ENCODE data around the gene RLIM. TPM values are rescaled to one million over a fixed set of nuclear protein-coding genes. Genes with fewer than 3 reads are reported as not detected.

RLIM gene
- total RNA-seq, 1 experiment from 2014 or later: 36.4 TPM

DNA sequence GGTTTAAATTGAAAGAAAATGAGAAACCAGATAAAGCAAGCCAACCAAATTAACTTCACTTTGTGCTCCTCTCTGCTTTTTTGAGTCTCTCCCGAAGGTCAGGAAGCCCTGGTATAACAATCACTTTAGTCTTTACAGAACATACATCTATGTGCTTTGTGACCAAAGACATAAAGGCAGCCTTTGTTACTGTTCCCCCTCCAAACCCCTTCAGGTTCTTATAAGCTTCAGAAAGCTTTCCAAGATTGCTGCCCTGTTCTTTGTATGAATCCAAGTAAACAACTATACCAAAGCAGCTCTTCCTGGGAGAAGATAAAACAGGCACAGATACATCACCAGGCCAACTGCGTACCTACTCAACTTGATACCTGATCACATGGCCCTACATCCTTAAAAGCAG lies 28.7 kb downstream of the RLIM start (continued):
- no peak for TF ChIP-seq SRF (IDR thresholded peaks at IDR 0.05; ENCODE audit: low read depth)

DNA sequence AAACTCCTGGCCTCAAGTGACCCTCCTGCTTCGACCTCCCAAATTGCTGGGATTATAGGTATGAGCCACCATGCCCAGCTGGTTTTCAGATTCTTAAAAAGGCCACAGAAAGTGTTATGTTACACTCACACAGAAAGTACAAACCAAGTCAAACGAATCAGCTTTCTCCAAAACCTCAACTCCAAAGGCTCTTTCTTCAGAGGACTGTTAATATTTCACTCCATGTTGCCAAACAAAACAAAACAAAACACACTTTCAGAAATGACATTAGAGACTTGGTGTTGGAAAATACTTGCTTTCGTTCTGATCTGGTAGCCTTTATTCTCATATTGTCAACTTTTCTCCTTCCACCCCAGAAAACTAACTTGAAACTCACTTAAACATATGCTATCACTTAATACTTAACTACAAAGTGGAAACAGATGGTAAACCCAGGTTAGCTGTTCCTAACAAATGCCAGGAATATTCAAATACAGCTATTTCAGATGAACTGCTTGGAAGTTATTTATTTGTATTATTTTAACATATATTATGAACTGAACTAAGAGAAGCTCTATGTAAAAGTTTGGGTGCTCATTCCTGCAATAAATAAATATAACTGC lies 34.7 kb downstream of the RLIM start:
- ChIA-PET CTCF (no interaction called here), POLR2A (no interaction called here)

More for the DNA sequence above, 34.7 kb downstream of the RLIM start:
- Histone ChIP-seq H4K20me1 (ENCODE audit: insufficient read depth) (no peaks in the 10 kb centered on the region), H3K4me3 (replicated peaks in 1 of 2; ENCODE audit: low read depth in 1 of 2, low read length in 2 of 2) (no peak overlapping the region), H3K27me3 (ENCODE audit: insufficient read depth, low read length) (no peaks in the 10 kb centered on the region), H3K9me2 (ENCODE audit: insufficient read depth) (no peaks in the 10 kb centered on the region), H3K27ac (ENCODE audit: low read depth, low read length) (no peak overlapping the region), H3K9me3 (ENCODE audit: control insufficient read depth in 1 of 2, insufficient read depth in 1 of 2, low read depth in 1 of 2, low read length in 2 of 2) (no peaks in the 10 kb centered on the region), H3K4me2 (ENCODE audit: low read length) (no peak overlapping the region), H3K36me3 (ENCODE audit: control insufficient read depth in 1 of 2, insufficient read depth in 2 of 2, low read length in 2 of 2) (no peaks in the 10 kb centered on the region), H3K4me1 (ENCODE audit: control insufficient read depth in 1 of 2, insufficient read depth in 2 of 2, low read length in 2 of 2) (no peaks in the 10 kb centered on the region), H3K9ac (ENCODE audit: low read length) (no peak overlapping the region), H3K79me2 (ENCODE audit: insufficient read depth, low read length) (no peaks in the 10 kb centered on the region), H2AFZ (ENCODE audit: low read depth, low read length, poor library complexity, severe bottlenecking) (no peak overlapping the region)
- no TSS peak for BruUV-seq (replicated peaks)
- DNase-seq (ENCODE audit: low read depth, low spot score) (no peak), ATAC-seq (no peak)
- RAD21 ChIA-PET (ENCODE audit: low non-redundant PET in 1 of 2, low total read pairs in 2 of 2, uncharacterized antibody in 2 of 2, unreplicated experiment in 2 of 2): no interaction called here
- intact Hi-C loops (cut with micrococcal nuclease): no loop called here
- TF ChIP-seq EGR1 (IDR thresholded peaks at IDR 0.05; ENCODE audit: low read depth): no peak
- TF ChIP-seq, protein P1, sequence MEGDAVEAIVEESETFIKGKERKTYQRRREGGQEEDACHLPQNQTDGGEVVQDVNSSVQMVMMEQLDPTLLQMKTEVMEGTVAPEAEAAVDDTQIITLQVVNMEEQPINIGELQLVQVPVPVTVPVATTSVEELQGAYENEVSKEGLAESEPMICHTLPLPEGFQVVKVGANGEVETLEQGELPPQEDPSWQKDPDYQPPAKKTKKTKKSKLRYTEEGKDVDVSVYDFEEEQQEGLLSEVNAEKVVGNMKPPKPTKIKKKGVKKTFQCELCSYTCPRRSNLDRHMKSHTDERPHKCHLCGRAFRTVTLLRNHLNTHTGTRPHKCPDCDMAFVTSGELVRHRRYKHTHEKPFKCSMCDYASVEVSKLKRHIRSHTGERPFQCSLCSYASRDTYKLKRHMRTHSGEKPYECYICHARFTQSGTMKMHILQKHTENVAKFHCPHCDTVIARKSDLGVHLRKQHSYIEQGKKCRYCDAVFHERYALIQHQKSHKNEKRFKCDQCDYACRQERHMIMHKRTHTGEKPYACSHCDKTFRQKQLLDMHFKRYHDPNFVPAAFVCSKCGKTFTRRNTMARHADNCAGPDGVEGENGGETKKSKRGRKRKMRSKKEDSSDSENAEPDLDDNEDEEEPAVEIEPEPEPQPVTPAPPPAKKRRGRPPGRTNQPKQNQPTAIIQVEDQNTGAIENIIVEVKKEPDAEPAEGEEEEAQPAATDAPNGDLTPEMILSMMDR (IDR thresholded peaks at IDR 0.05 in 2 of 3, conservative IDR thresholded peaks at IDR 0.05 in 1 of 3; ENCODE audit: borderline replicate concordance in 1 of 3, insufficient read depth in 1 of 3, low read depth in 2 of 3, low read length in 2 of 3): no peak
- TF ChIP-seq JUND (IDR thresholded peaks at IDR 0.05): no peak
- no peak for TF ChIP-seq EZH2 (IDR thresholded peaks at IDR 0.05)
- no peak for TF ChIP-seq CEBPB (IDR thresholded peaks at IDR 0.05; ENCODE audit: low read depth)
- TF ChIP-seq, protein P2, sequence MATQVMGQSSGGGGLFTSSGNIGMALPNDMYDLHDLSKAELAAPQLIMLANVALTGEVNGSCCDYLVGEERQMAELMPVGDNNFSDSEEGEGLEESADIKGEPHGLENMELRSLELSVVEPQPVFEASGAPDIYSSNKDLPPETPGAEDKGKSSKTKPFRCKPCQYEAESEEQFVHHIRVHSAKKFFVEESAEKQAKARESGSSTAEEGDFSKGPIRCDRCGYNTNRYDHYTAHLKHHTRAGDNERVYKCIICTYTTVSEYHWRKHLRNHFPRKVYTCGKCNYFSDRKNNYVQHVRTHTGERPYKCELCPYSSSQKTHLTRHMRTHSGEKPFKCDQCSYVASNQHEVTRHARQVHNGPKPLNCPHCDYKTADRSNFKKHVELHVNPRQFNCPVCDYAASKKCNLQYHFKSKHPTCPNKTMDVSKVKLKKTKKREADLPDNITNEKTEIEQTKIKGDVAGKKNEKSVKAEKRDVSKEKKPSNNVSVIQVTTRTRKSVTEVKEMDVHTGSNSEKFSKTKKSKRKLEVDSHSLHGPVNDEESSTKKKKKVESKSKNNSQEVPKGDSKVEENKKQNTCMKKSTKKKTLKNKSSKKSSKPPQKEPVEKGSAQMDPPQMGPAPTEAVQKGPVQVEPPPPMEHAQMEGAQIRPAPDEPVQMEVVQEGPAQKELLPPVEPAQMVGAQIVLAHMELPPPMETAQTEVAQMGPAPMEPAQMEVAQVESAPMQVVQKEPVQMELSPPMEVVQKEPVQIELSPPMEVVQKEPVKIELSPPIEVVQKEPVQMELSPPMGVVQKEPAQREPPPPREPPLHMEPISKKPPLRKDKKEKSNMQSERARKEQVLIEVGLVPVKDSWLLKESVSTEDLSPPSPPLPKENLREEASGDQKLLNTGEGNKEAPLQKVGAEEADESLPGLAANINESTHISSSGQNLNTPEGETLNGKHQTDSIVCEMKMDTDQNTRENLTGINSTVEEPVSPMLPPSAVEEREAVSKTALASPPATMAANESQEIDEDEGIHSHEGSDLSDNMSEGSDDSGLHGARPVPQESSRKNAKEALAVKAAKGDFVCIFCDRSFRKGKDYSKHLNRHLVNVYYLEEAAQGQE (IDR thresholded peaks at IDR 0.05; ENCODE audit: low read depth): no peak
- no peak for TF ChIP-seq ELF1 (IDR thresholded peaks at IDR 0.05; ENCODE audit: borderline replicate concordance, low read depth)
- TF ChIP-seq YY1 (IDR thresholded peaks at IDR 0.05; ENCODE audit: extremely low read depth, insufficient replicate concordance, low read depth, low read length): no peak
- TF ChIP-seq EZH2phosphoT487 (IDR thresholded peaks at IDR 0.05; ENCODE audit: borderline replicate concordance): no peak
- no peak for TF ChIP-seq POLR2A (IDR thresholded peaks at IDR 0.05; ENCODE audit: borderline replicate concordance, extremely low read depth, insufficient read depth, insufficient read length)
- TF ChIP-seq CBX3 (IDR thresholded peaks at IDR 0.05; ENCODE audit: low read depth): no peak
- TF ChIP-seq SRF (IDR thresholded peaks at IDR 0.05; ENCODE audit: low read depth): no peak
- TF ChIP-seq SP1 (IDR thresholded peaks at IDR 0.05; ENCODE audit: low read depth): no peak
- TF ChIP-seq, protein P3, sequence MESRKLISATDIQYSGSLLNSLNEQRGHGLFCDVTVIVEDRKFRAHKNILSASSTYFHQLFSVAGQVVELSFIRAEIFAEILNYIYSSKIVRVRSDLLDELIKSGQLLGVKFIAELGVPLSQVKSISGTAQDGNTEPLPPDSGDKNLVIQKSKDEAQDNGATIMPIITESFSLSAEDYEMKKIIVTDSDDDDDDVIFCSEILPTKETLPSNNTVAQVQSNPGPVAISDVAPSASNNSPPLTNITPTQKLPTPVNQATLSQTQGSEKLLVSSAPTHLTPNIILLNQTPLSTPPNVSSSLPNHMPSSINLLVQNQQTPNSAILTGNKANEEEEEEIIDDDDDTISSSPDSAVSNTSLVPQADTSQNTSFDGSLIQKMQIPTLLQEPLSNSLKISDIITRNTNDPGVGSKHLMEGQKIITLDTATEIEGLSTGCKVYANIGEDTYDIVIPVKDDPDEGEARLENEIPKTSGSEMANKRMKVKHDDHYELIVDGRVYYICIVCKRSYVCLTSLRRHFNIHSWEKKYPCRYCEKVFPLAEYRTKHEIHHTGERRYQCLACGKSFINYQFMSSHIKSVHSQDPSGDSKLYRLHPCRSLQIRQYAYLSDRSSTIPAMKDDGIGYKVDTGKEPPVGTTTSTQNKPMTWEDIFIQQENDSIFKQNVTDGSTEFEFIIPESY (IDR thresholded peaks at IDR 0.05; ENCODE audit: extremely low read depth, insufficient replicate concordance, low read length): no peak
- TF ChIP-seq ZNF274 (IDR thresholded peaks at IDR 0.05; ENCODE audit: low read depth, low read length): no peak
- no peak for TF ChIP-seq FOSL1 (IDR thresholded peaks at IDR 0.05; ENCODE audit: low read depth)
- no peak for TF ChIP-seq SIN3A (IDR thresholded peaks at IDR 0.05; ENCODE audit: low read depth)
- TF ChIP-seq RAD21 (IDR thresholded peaks at IDR 0.05; ENCODE audit: low read depth): no peak

All from HCT116 (cell line).